Uterus (tissue), 2 donors: ENCODE results near the gene KHDRBS1.

Experiments
- POLR2A ChIP-seq, 2 donors: fragments of 450-650 bp; IDR thresholded peaks; one replicate each; pipeline ENCODE4 v1.6.1; 2016; ENCODE audit warnings: antibody characterized with exemption in 2 of 2, mild to moderate bottlenecking in 1 of 2, moderate library complexity in 1 of 2
- TF ChIP-seq, protein P1 (sequence below), 4 experiments: fragments of 200-600 bp in 2 of 4; fragments of 450-650 bp in 2 of 4; sonication (generic) in 2 of 4; IDR thresholded peaks; one replicate each; pipeline ENCODE4 v1.5.1; 2016 to 2019; ENCODE audit warnings: antibody characterized with exemption in 4 of 4, mild to moderate bottlenecking in 2 of 4, moderate library complexity in 1 of 4

DNA sequence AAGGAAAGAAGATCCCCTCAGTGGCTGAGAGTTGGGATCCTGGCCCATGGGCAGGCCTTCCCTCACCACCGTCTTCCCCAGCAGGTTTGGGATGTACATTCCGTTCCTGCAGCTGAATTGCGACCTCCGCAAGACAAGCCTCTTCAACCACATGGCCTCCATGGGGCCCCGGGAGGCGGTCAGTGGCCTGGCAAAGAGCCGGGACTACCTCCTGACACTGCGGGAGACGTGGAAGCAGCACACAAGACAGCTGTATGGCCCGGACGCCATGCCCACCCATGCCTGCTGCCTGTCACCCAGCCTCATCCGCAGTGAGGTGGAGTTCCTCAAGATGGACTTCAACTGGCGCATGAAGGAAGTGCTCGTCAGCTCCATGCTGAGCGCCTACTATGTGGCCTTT is 77.9 kb downstream of the KHDRBS1 start:
- no peak for TF ChIP-seq POLR2A (IDR thresholded peaks at IDR 0.05)
- TF ChIP-seq, protein P1, sequence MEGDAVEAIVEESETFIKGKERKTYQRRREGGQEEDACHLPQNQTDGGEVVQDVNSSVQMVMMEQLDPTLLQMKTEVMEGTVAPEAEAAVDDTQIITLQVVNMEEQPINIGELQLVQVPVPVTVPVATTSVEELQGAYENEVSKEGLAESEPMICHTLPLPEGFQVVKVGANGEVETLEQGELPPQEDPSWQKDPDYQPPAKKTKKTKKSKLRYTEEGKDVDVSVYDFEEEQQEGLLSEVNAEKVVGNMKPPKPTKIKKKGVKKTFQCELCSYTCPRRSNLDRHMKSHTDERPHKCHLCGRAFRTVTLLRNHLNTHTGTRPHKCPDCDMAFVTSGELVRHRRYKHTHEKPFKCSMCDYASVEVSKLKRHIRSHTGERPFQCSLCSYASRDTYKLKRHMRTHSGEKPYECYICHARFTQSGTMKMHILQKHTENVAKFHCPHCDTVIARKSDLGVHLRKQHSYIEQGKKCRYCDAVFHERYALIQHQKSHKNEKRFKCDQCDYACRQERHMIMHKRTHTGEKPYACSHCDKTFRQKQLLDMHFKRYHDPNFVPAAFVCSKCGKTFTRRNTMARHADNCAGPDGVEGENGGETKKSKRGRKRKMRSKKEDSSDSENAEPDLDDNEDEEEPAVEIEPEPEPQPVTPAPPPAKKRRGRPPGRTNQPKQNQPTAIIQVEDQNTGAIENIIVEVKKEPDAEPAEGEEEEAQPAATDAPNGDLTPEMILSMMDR (IDR thresholded peaks at IDR 0.05) = no peak
